ENCODE measurements around the gene CBLB.

GRCh38 chr3:105883798-105884377 is 15.1 kb upstream of the CBLB start:
- no peak for TF ChIP-seq CTCF (conservative IDR thresholded peaks at IDR 0.05; ENCODE audit: low read length)
- TF ChIP-seq EZH2phosphoT487 (IDR thresholded peaks at IDR 0.05; ENCODE audit: borderline replicate concordance) = no peak
